ENCODE measurements around the gene PRR7. TPM values are rescaled to one million over a fixed set of nuclear protein-coding genes. Genes with fewer than 3 reads are reported as not detected.
A peak's percentile ranks its signal among the peaks of the same experiment; 100 is the strongest.

PRR7 gene
- total RNA-seq, 4 donors from 2014 or later = 1.4 to 4.7 (median 4.2) TPM

DNA sequence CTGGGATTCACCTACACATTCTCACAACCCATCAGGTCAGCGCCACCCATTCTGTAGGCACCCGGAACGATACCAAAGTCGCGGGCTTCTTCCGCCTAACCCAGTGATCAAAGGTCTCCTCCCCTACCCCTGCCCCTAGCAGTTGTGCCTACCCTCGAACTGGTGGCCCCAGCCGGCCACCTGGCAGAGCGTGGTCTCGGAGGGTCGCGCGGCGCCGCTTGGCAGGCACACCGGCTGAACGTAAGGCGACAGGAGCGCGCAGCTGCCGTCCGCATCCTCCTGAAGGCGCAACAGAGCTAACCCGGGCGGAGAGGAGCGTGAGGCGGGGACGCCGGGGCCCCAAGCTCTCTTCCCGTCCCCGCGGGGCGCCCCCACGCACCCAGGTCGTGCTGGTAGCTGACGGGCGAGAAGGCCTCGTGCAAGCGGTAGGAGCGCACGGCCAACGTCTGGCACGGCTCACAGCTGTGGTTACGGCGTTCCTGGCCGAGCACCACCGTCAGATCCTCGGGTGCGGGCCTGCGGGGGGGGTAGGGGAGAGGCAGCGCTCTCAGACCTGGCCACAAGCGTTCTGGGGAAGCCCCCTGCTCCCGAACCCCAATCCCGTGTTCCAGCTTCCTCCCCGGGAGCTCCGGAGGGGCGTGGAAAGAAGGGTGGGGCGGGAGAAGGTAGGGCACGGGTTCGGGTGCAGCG lies 43.4 kb upstream of the PRR7 start:
- intact Hi-C loops (cut with DNase I) = loop anchor here (5.0 kb wide), 1 partner anchor 49 kb away; no protein-coding TSS in a partner anchor
- H3K27ac ChIP-seq = peak overlapping the region in 1 of 3 donors; percentile 1
- DNase-seq = no peak

GRCh38 chr5:177403792-177404640 lies 42.6 kb upstream of the PRR7 start:
- H3K4me1 ChIP-seq = peaks cover 24 to 37% of the 10 kb centered on the region in 2 donors
- peak; percentile 49 to 78 (median 66) for TF ChIP-seq CTCF (IDR thresholded peaks at IDR 0.05)
- peak in 1 of 2 donors; percentile 18 for TF ChIP-seq POLR2A (IDR thresholded peaks at IDR 0.05)

More for the DNA sequence above, 43.4 kb upstream of the PRR7 start:
- H3K9me3 ChIP-seq = no peaks in the 10 kb centered on the region
- no peak for TF ChIP-seq CTCF (IDR thresholded peaks at IDR 0.05)
- no peak for TF ChIP-seq POLR2A (IDR thresholded peaks at IDR 0.05)
- no peaks in the 10 kb centered on the region for H3K36me3 ChIP-seq
- peaks cover 17% of the 10 kb centered on the region for H3K27me3 ChIP-seq
- H3K4me3 ChIP-seq (replicated peaks in 1 of 3) = peak overlapping the region in 1 of 3 donors; percentile 40
- H3K4me1 ChIP-seq = peaks cover 24 to 37% of the 10 kb centered on the region in 2 donors
- WGBS, 2 donors = 4 to 5% methylated on average over 9 to 38 of the region's 61 CpGs

DNA sequence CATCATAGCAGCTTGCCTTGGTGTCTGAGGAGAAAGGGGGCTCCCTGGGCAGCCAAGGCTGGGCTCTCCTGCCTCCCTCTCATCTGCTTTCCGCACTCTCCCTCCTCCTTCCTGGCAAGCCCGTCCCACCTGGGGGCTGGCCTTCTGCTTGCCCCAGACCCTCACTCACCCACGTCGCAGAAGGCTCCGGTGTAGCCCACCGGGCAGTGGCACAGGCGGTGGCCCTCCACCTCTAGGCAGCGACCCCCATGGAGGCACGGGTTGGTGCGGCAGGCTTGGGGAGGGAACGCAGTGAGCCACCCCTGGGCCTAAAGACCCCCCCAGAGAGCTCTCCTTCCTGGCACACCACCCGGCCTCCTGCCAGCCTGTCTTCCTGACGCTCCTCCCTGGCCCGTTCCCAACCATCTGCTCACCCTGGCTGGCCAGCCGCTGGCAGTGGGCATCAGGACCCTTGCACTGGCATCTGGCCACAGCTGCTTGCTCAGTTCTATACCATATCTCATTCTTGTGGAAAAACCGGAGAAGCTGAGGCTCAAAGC lies 41.9 kb upstream of the PRR7 start:
- Histone ChIP-seq H3K36me3 (no peaks in the 10 kb centered on the region), H3K27ac (no peak overlapping the region), H3K4me3 (replicated peaks in 1 of 3) (peak overlapping the region in 1 of 3 donors; percentile 40), H3K9me3 (no peaks in the 10 kb centered on the region), H3K27me3 (peaks cover 17% of the 10 kb centered on the region), H3K4me1 (peaks cover 24 to 37% of the 10 kb centered on the region in 2 donors)
- WGBS, 2 donors = 24 to 31% methylated on average over 14 of the region's 16 CpGs
- TF ChIP-seq CTCF (IDR thresholded peaks at IDR 0.05) = no peak
- TF ChIP-seq POLR2A (IDR thresholded peaks at IDR 0.05) = no peak
- DNase-seq = no peak
- intact Hi-C loops (cut with DNase I) = loop anchor here (5.0 kb wide), 1 partner anchor 48 kb away; no protein-coding TSS in a partner anchor

More at GRCh38 chr5:177403792-177404640, 42.6 kb upstream of the PRR7 start:
- no peak overlapping the region for H3K27ac ChIP-seq
- peak overlapping the region in 2 of 3 donors; percentile 4 to 40 for H3K4me3 ChIP-seq (replicated peaks in 1 of 3)
- 0 to 1% methylated on average over 16 to 32 of the region's 93 CpGs for WGBS, 2 donors
- peak; percentile 83 to 85 for DNase-seq
- peaks cover 17% of the 10 kb centered on the region for H3K27me3 ChIP-seq
- no peaks in the 10 kb centered on the region for H3K9me3 ChIP-seq
- intact Hi-C loops (cut with DNase I) = loop anchor here (5.0 kb wide), 1 partner anchor 48 kb away; no protein-coding TSS in a partner anchor
- no peaks in the 10 kb centered on the region for H3K36me3 ChIP-seq

DNA sequence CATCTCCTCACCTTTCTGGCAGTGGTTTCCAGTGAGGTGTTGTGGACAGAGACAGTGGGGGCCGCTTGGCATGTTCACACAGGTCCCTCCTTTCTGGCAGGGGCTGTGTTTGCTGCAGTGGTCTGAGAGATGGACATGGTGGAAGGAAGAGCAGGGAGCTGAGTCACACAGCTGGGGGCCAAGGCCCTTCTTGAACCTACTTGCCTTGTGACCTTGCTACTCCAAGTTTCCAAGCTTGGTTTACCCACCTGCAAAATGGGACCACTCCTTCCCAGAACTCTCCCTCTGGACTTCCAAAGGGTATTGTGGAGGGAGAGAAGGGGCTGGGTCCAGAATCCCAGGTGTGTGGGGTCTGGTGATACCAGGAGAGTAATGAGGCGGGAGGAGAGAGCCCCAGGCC lies 41.3 kb upstream of the PRR7 start:
- WGBS, 2 donors = 92 to 95% methylated on average over 2 of the region's 2 CpGs
- intact Hi-C loops (cut with DNase I) = no loop called here
- no peak for TF ChIP-seq POLR2A (IDR thresholded peaks at IDR 0.05)
- TF ChIP-seq CTCF (IDR thresholded peaks at IDR 0.05) = no peak

More for the DNA sequence above, 41.3 kb upstream of the PRR7 start:
- Histone ChIP-seq H3K27me3 (peaks cover 11% of the 10 kb centered on the region), H3K27ac (no peak overlapping the region), H3K9me3 (no peaks in the 10 kb centered on the region), H3K4me1 (peaks cover 24 to 31% of the 10 kb centered on the region in 2 donors), H3K36me3 (no peaks in the 10 kb centered on the region), H3K4me3 (replicated peaks in 1 of 3) (no peak overlapping the region)
- no peak for DNase-seq

All from thyroid gland (tissue), 4 donors.